Stimulated activated CD8-positive, alpha-beta memory T cell treated with anti-CD3 and anti-CD28 coated beads, Interleukin-15, amount 100 ng/mL, for 24 hours (primary cell): ENCODE measurements around the gene ZER1.

Experiments
- DNase-seq: peaks from one replicate; pipeline ENCODE4 v3.0.0-alpha.2; 2020; ENCODE audit warnings: low read depth

The ZER1 gene

GRCh38 chr9:128690684-128691034 is 81.1 kb downstream of the ZER1 start:
- no peak for DNase-seq

DNA sequence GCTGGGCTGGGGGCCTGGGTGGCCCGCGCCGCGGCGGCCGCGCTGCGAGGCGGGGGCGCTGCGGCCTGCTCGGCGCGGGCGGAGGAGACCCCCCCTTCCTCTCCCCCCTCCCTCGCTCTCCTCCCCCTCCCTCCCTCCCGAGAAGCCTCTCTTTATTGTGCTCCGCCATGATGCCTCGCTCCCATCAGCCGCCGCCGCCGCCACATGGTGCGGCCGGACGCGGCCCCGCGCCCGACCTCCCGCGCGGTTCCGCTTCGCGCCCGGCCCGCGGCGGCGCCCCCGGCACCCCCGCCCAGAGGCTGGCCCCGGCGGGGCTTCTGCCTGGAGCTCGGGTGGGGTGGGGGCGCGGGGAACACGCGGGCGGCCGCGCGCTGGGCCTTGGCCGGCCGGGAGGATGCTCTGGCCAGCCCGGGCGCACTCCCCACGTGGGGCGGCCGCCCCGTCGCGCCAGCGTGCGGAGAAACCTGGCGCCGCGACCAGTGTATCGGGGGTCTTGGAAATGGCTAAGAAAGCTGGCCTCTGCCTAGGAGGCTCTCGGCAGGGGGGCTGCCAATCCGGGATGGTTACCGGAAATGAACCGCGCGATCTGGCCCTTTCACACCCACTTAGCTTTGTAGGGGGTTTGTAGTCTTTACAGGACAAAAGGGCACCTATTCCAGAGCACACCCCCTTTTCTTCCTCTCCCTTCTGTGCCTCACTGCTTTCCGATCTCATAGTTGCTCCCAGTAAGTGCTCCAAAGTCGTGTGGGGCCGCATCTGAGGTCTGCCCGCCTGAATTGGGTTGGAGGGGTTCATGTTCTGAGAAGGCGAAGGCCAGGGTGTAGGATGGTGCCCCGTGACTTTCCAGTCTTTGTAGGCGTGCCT is 81.7 kb downstream of the ZER1 start:
- DNase-seq, result no peak

DNA sequence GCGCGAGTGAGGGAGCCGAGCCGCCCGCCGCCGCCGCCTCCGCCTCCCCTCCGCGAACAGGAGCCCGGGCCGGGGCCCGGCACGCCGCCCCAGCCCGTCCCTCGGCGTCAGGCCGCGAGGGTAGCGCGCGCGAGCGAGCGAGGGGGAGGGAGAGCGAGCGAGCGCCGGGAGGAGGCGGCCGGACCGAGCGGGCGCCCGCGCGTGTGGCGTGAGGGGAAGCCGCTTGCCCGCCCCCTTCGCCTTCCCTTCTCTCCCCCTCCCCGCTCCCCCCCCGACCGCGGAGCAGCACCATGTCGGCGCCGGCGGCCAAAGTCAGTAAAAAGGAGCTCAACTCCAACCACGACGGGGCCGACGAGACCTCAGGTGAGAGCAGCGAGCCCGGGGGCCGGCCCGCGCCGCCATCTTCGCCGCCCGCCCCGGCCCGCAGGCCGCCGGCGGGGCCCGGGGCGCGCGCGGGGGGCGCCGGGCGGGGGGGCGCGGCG is 82.4 kb downstream of the ZER1 start:
- DNase-seq, result peak; percentile 26

DNA sequence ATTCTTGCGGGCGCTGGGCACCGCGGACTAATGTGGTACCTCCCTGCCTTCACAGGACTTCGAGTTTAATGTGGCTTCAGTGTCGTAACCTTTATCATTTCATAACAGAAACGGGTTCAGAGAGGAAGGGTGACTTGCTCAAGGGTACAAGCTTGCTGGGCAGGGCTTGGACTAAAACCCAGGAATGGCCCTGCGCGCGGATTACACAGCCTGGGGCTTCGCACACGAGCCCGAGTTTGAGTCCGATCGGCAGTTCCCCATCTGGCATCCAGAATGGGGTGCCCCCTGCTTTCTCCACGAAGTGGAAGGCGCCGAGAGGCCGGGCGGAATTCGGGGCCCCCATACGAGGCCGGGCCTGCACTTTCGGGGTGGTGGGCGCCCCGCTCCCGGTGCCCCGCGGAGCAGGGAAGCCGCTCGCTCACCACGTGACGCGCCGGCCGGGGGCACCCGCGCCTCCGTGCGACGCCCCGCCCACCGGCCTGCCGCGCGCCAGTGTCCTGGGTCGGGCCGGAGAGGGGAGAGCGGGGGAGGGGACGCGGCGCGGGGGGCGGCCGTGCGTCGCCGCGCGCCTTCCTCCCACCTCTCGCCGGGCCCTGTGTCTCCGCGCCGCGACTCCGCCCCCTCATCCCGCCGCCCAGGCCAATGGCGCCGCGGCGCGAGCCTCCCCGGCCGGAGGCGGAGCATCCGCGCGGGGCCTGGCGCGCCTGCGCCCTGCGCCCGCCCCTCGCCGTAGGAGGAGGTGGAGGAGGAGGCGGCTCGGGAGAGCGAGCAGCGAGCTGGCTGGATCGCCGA is 83.0 kb downstream of the ZER1 start, which contains the start of gene SET:
SET (plus strand) TSS at position 722 of the 792 bp plus-strand sequence. CDS start 361 bp downstream, outside the sequence.
- peak; percentile 84 for DNase-seq

- no peak for DNase-seq
Observed at GRCh38 chr9:128687453-128687852, 84.3 kb downstream of the ZER1 start.

DNA sequence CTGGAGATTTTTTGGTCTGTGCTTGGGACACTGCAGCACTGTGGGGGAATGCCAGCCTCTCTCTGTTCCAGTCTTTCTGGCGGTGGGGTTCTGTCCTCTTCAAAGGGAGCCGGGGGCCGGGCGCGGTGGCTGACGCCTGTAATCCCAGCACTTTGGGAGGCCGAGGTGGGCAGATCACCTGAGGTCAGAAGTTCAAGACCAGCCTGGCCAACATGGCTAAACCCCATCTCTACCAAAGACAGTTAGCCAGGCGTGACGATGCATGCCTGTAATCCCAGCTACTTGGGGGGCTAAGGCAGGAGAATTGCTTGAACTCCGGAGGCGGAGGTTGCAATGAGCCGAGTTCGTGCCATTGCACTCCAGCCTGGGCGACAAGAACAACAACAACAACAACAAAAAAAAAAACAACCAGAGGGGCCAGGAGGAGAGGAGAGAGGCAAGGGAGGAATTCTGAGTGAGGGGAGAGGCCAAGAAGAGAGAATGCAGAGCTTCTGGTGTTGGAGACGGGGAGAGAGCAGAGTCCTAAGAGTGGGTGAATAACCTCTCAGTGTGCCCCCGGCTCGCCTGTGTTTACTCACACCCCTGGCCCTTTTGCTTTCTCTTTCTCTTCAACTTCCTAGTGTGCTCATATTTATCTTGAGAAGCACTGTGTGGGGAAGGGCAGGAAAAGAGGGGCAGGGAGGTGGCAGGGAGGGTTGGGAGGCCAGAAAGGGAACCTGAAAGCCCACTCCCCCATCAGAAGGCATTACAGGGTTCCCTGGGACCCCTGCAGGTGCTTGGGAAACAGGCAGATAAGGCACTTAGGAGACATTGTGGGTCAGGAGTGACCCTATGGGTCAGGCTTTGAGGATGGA is 85.9 kb downstream of the ZER1 start:
- DNase-seq, result no peak

DNA sequence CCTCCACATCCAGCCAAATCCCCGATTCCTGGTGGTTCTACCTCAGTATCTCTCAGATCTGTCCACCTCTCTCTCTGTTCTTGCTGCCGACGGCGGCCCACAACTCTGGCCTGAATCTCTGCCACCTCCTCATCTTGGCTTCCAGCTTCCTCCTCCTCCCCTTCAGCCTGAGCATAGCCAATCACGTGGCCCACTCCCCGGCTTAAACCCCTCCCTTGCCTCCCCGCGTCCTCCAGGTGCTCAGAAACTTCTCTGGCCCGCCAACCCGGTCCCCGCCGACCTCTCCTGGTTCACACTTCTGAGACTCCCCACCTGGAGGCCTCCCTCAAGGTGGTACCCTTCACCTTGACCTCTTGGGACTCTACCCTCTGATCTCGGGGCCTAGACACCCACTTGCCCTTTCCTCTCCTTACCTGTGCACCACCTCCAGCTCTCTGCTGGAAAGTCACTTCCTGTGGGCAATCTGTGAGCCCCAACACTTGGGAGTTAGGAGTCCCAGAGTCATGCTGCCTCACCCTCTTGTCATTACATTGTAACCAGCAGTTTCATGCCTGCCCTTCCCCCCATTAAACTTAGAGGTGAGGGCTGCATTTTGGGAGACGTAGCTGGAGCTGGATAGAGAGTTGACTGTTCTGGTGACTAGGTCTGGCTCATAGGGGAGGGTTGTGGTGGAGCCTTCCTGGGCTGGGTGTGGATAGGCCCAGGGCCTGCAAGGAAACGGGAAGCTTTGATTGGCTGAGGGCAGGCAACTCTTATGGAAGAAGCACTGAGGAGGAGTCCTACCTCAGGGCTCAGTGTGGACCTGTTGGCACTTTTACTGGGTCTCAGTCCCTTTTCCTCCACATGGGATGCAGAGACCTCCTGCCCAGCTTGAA is 87.2 kb downstream of the ZER1 start:
- peak; percentile 40 for DNase-seq

- DNase-seq, result no peak
Observed at GRCh38 chr9:128684065-128684324, 87.7 kb downstream of the ZER1 start.

- no peak for DNase-seq
Observed at GRCh38 chr9:128683340-128684064, 88.2 kb downstream of the ZER1 start.
